MM.1S (cell line): ENCODE data around the gene ERICH6B.

ENCODE experiments used
- DNase-seq: peaks from one replicate; pipeline ENCODE4 v3.0.0-alpha.2; 2015
- H2AFZ ChIP-seq: fragments of 300-600 bp; sonication (generic); 2 replicates; pipeline ENCODE4 v1.6.0; 2016; ENCODE audit warnings: antibody characterized with exemption, low read length
- H3F3A ChIP-seq: fragments of 300-600 bp; sonication (generic); 2 replicates; pipeline ENCODE4 v1.6.1; 2016; ENCODE audit warnings: mild to moderate bottlenecking, antibody characterized with exemption, low read length, moderate library complexity, mixed read lengths; ENCODE audit not compliant: insufficient read depth
- H3K27ac ChIP-seq: fragments of 300-600 bp; sonication (generic); 2 replicates; pipeline ENCODE4 v1.5.1; 2016; ENCODE audit warnings: mild to moderate bottlenecking, low read length
- H3K27me3 ChIP-seq: fragments of 300-600 bp; sonication (generic); replicated peaks from 2 replicates; pipeline ENCODE4 v1.6.0; 2016; ENCODE audit warnings: low read length; ENCODE audit not compliant: insufficient read depth
- H3K36me3 ChIP-seq: fragments of 300-600 bp; sonication (generic); replicated peaks from 2 replicates; pipeline ENCODE4 v1.6.1; 2016; ENCODE audit warnings: mild to moderate bottlenecking, low read length, mixed read lengths; ENCODE audit not compliant: insufficient read depth
- H3K4me1 ChIP-seq: fragments of 300-600 bp; sonication (generic); 2 replicates; pipeline ENCODE4 v1.6.1; 2016; ENCODE audit warnings: low read length, mixed read lengths
- H3K4me2 ChIP-seq: fragments of 300-600 bp; sonication (generic); 2 replicates; pipeline ENCODE4 v1.6.0; 2016; ENCODE audit warnings: low read depth, low read length
- H3K4me3 ChIP-seq: fragments of 300-600 bp; sonication (generic); 2 replicates; pipeline ENCODE4 v1.5.1; 2016; ENCODE audit warnings: low read length, mixed read lengths
- H3K79me2 ChIP-seq: fragments of 300-600 bp; sonication (generic); 2 replicates; pipeline ENCODE4 v1.6.1; 2016; ENCODE audit warnings: mixed run types, low read length, mixed read lengths
- H3K9ac ChIP-seq: fragments of 300-600 bp; sonication (generic); 2 replicates; pipeline ENCODE4 v1.6.1; 2016; ENCODE audit warnings: low read length, mixed read lengths
- H3K9me2 ChIP-seq: fragments of 300-600 bp; sonication (generic); replicated peaks from 2 replicates; pipeline ENCODE4 v1.6.1; 2016; ENCODE audit warnings: mild to moderate bottlenecking, low read length, mixed read lengths; ENCODE audit not compliant: insufficient read depth
- H3K9me3 ChIP-seq: fragments of 300-600 bp; sonication (generic); replicated peaks from 2 replicates; pipeline ENCODE4 v1.6.1; 2016; ENCODE audit warnings: mild to moderate bottlenecking, low read length, mixed read lengths; ENCODE audit not compliant: insufficient read depth
- H4K20me1 ChIP-seq: fragments of 300-600 bp; sonication (generic); 2 replicates; pipeline ENCODE4 v1.6.1; 2016; ENCODE audit warnings: mild to moderate bottlenecking, low read length, moderate library complexity, mixed read lengths; ENCODE audit not compliant: insufficient read depth
- EZH2 ChIP-seq: fragments of 300-600 bp; sonication (generic); optimal IDR thresholded peaks from 2 replicates; pipeline ENCODE3; 2017; ENCODE audit warnings: low read depth, mild to moderate bottlenecking, antibody characterized with exemption, low read length, mixed read lengths
- EZH2phosphoT487 ChIP-seq: fragments of 300-600 bp; sonication (generic); IDR thresholded peaks from 2 replicates; pipeline ENCODE4 v1.6.1; 2018; ENCODE audit warnings: antibody characterized with exemption, low read length
- TF ChIP-seq, protein P1 (sequence below): fragments of 300-600 bp; sonication (generic); IDR thresholded peaks from 2 replicates; pipeline ENCODE4 v1.5.1; 2016; ENCODE audit warnings: antibody characterized with exemption, low read length, mixed read lengths

ERICH6B gene

DNA sequence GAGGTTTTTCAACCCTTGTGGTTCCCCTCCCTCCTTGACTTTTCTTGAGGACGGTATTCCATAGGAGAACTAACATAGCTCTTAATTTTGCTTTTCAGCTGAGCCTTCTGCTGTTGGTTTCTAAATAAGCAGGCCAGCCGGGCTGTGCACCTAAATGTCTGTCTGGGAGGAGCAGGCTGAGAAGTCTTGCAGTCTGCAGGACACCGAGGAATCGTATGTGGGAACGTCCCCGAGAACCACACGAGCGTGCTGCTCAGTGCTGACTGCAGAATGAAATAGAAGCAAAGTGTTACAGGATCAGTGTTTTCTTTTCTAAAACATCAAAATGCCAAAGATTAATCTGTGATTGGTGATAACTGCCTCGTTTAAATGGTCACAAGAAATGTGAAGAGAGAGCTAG is 80.9 kb downstream of the ERICH6B start:
- no peak overlapping the region for H3K9ac ChIP-seq
- DNase-seq, result no peak
- no peaks in the 10 kb centered on the region for H3K4me1 ChIP-seq
- H3K9me2 ChIP-seq, result no peaks in the 10 kb centered on the region
- no peak overlapping the region for H3K4me3 ChIP-seq
- H2AFZ ChIP-seq, result no peak overlapping the region
- no peaks in the 10 kb centered on the region for H3K9me3 ChIP-seq
- H3K79me2 ChIP-seq, result no peaks in the 10 kb centered on the region
- H3K36me3 ChIP-seq, result no peaks in the 10 kb centered on the region
- no peak overlapping the region for H3K27ac ChIP-seq
- H3K4me2 ChIP-seq, result no peak overlapping the region
- H3F3A ChIP-seq, result no peaks in the 10 kb centered on the region
- no peaks in the 10 kb centered on the region for H4K20me1 ChIP-seq
- TF ChIP-seq, protein P1, sequence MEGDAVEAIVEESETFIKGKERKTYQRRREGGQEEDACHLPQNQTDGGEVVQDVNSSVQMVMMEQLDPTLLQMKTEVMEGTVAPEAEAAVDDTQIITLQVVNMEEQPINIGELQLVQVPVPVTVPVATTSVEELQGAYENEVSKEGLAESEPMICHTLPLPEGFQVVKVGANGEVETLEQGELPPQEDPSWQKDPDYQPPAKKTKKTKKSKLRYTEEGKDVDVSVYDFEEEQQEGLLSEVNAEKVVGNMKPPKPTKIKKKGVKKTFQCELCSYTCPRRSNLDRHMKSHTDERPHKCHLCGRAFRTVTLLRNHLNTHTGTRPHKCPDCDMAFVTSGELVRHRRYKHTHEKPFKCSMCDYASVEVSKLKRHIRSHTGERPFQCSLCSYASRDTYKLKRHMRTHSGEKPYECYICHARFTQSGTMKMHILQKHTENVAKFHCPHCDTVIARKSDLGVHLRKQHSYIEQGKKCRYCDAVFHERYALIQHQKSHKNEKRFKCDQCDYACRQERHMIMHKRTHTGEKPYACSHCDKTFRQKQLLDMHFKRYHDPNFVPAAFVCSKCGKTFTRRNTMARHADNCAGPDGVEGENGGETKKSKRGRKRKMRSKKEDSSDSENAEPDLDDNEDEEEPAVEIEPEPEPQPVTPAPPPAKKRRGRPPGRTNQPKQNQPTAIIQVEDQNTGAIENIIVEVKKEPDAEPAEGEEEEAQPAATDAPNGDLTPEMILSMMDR, result no peak
- TF ChIP-seq EZH2, result no peak
- no peaks in the 10 kb centered on the region for H3K27me3 ChIP-seq

DNA sequence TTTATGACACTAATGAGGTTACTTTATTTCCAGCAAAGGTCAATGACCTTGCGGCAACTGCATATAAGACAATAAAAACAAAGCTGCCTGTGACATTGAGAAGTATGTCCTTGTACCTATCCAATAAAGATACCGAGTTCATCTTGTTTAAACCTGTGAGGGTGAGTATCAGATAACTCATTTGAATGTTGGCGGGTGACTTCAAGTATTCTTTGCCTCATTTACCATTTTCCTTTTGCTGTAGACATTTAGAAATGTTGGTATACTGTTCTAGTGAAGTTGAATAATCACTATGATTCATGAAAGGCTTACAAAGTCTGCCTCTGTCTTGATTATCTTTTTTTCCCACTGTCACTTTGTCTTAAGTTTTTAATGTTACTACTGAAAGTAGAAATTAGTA is 85.8 kb downstream of the ERICH6B start:
- H4K20me1 ChIP-seq, result no peaks in the 10 kb centered on the region
- H3K36me3 ChIP-seq, result no peaks in the 10 kb centered on the region
- no peak for DNase-seq
- no peak overlapping the region for H3K27ac ChIP-seq
- no peak overlapping the region for H2AFZ ChIP-seq
- no peaks in the 10 kb centered on the region for H3F3A ChIP-seq
- no peaks in the 10 kb centered on the region for H3K9me3 ChIP-seq
- H3K79me2 ChIP-seq, result no peaks in the 10 kb centered on the region
- H3K4me1 ChIP-seq, result no peaks in the 10 kb centered on the region
- TF ChIP-seq EZH2phosphoT487 (no peak), EZH2 (no peak)
- TF ChIP-seq, protein P1, result no peak
- no peaks in the 10 kb centered on the region for H3K27me3 ChIP-seq
- H3K4me2 ChIP-seq, result no peak overlapping the region
- no peaks in the 10 kb centered on the region for H3K9me2 ChIP-seq
- H3K9ac ChIP-seq, result no peak overlapping the region
- no peak overlapping the region for H3K4me3 ChIP-seq

DNA sequence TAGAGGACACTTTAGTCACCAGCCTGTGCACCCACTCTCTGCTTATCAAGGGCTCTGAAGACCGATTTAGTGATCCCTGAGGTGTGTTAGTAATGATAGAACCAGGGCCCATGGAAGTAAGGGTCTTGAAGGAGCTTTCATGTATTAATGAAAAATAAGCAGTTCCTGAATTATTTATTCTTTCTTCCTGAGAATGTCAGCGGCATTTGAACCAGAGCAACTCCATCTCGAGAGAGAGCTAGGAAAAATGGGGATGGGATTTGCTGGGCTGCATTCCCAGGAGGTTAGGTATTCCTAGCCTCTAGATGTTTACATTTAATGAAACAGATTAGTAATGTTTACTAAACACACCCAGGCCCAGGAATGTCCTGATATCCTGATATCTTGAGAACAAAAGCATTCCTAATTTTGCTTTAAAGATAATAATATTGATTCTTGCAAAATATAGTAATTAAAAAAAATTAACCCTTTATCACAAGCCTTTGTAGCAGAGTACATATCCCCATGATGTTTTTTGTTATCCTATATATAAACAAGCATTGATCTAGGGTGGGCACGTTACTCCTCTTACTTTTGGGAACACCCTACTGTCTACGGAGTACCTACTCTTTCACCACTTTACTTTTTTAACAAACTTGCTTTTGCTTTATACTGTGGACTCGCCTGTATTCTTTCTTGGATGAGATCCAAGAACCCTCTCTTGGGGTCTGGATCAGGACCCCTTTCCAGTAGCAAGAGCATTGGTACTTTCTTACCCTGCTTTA is 87.7 kb downstream of the ERICH6B start:
- Histone ChIP-seq H3K9me3 (no peaks in the 10 kb centered on the region), H3K4me3 (no peak overlapping the region), H4K20me1 (no peaks in the 10 kb centered on the region), H2AFZ (no peak overlapping the region), H3K27me3 (no peaks in the 10 kb centered on the region), H3K79me2 (no peaks in the 10 kb centered on the region), H3K27ac (no peak overlapping the region), H3K4me2 (no peak overlapping the region), H3F3A (no peaks in the 10 kb centered on the region), H3K36me3 (no peaks in the 10 kb centered on the region), H3K4me1 (no peaks in the 10 kb centered on the region), H3K9me2 (no peaks in the 10 kb centered on the region), H3K9ac (no peak overlapping the region)
- DNase-seq, result no peak
- TF ChIP-seq, protein P1, result no peak
- TF ChIP-seq EZH2 (no peak), EZH2phosphoT487 (no peak)
